MM.1S (cell line): ENCODE data around the gene CTSO.

Experiments
- EZH2phosphoT487 ChIP-seq: fragments of 300-600 bp; sonication (generic); IDR thresholded peaks from 2 replicates; pipeline ENCODE4 v1.6.1; 2018; ENCODE audit warnings: antibody characterized with exemption, low read length
- TF ChIP-seq, protein P1 (sequence below): fragments of 300-600 bp; sonication (generic); IDR thresholded peaks from 2 replicates; pipeline ENCODE4 v1.5.1; 2016; ENCODE audit warnings: antibody characterized with exemption, low read length, mixed read lengths

GRCh38 chr4:155883895-155884294, 69.8 kb downstream of the CTSO start:
- TF ChIP-seq, protein P1, sequence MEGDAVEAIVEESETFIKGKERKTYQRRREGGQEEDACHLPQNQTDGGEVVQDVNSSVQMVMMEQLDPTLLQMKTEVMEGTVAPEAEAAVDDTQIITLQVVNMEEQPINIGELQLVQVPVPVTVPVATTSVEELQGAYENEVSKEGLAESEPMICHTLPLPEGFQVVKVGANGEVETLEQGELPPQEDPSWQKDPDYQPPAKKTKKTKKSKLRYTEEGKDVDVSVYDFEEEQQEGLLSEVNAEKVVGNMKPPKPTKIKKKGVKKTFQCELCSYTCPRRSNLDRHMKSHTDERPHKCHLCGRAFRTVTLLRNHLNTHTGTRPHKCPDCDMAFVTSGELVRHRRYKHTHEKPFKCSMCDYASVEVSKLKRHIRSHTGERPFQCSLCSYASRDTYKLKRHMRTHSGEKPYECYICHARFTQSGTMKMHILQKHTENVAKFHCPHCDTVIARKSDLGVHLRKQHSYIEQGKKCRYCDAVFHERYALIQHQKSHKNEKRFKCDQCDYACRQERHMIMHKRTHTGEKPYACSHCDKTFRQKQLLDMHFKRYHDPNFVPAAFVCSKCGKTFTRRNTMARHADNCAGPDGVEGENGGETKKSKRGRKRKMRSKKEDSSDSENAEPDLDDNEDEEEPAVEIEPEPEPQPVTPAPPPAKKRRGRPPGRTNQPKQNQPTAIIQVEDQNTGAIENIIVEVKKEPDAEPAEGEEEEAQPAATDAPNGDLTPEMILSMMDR, result no peak
- TF ChIP-seq EZH2phosphoT487, result no peak
